Keratinocyte (primary cell): ENCODE measurements around the gene EEPD1.

ENCODE experiments used
- CTCF ChIP-seq, 3 experiments: IDR thresholded peaks in 1 of 3; conservative IDR thresholded peaks in 1 of 3; optimal IDR thresholded peaks in 1 of 3; 2 replicates in 2 of 3; 3 replicates in 1 of 3; pipeline versions ENCODE3 to v1.5.1; 2011; ENCODE audit warnings: low read length in 3 of 3, mild to moderate bottlenecking in 3 of 3, moderate library complexity in 2 of 3, control low read depth in 1 of 3, inconsistent platforms in 1 of 3; ENCODE audit not compliant: insufficient read depth in 2 of 3; ENCODE audit errors: extremely low read depth in 1 of 3
- EZH2 ChIP-seq: IDR thresholded peaks from one replicate; pipeline ENCODE4 v1.6.1; 2012; ENCODE audit warnings: inconsistent platforms, mild to moderate bottlenecking, low read length, moderate library complexity

- TF ChIP-seq CTCF (optimal IDR thresholded peaks at IDR 0.05 in 1 of 3, IDR thresholded peaks at IDR 0.05 in 1 of 3, conservative IDR thresholded peaks at IDR 0.05 in 1 of 3; ENCODE audit: extremely low read depth in 1 of 3, insufficient read depth in 2 of 3, low read length in 3 of 3), result no peak
- TF ChIP-seq EZH2, result no peak
Measured at GRCh38 chr7:36117203-36117840, 35.7 kb upstream of the EEPD1 start.
